Measurements from ENCODE around the gene ZBTB21.
"Not testable (repeated sequence)": the region's sequence is repeated elsewhere in the genome, so short reads cannot be mapped to it uniquely, and the experiment has no call there.

Gene ZBTB21

DNA sequence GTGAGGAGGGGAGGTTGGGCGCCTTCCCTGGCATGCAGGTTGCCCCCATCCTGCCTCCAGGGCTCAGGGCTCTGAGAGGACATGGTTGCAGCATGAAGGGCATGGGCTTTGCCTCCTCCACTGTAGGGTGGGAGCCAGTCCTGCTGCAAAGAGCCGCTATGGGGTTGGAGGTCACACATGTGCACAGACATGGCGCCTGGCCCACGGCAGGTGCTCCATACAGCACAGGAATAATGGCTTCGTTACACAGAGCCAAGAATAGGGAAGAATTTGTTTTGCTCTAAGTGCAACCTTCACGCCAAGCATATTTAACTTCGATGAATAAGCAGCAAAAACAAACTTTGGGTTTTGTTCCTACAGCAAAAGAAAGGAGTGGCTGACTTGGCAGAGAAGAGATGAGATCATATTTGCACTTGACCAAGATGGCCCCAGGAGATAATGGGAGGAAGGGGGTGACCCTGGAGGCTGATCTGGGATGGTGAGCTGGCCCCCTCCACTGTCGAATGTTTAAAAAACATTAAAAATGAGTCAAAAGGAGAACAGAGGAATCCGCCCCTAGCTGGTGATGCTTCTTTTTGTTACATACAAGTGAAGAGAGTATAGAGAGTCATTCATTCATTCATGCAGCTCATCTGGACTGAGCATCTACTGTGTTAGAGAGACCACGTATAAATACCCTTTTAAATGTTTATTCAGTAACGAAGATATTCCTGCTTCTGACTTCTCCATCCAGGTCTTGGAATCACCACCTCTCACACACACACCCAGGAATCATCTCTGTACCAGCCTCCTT lies 43.9 kb downstream of the ZBTB21 start:
- no peak overlapping the region for H3K4me3 Mint-ChIP-seq
- H3K9me3 Mint-ChIP-seq = no peaks in the 10 kb centered on the region
- peaks cover 8% of the 10 kb centered on the region for H3K27me3 Mint-ChIP-seq (ENCODE audit: low read depth)
- H3K27ac Mint-ChIP-seq = no peak overlapping the region
- H3K36me3 Mint-ChIP-seq (ENCODE audit: low read depth) = no peaks in the 10 kb centered on the region
- peaks cover 4% of the 10 kb centered on the region for H3K4me1 Mint-ChIP-seq (ENCODE audit: low read depth)

DNA sequence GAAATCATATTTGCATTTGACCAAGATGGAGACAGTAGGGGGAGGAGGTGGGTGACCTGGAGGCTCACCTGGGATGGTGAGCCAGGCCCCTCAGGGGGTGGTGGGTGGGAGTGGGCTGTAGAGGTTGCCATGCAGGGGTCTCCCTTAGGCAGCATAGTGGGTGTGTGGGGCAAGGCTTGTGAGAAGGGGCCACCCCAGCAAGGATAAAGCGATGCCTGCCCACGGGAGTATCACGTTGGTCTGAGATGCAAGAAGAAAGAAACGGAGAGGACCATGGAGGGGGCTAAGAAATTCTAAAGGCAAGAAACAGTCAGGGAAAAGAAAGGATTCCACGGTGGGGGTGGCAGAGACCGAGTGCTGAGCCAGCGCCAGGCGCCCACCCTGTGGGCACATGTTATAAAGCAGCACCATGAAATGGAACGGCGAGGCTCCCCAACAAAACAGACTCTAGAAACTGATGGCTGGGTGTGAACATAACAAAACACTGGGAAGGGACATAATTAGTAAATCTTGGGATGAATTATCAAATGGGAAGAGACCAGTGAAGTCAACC lies 44.6 kb downstream of the ZBTB21 start:
- peaks cover 11% of the 10 kb centered on the region for H3K27me3 Mint-ChIP-seq (ENCODE audit: low read depth)
- H3K27ac Mint-ChIP-seq = no peak overlapping the region
- H3K4me1 Mint-ChIP-seq (ENCODE audit: low read depth) = peaks cover 6% of the 10 kb centered on the region
- no peaks in the 10 kb centered on the region for H3K36me3 Mint-ChIP-seq (ENCODE audit: low read depth)
- H3K4me3 Mint-ChIP-seq = no peak overlapping the region
- H3K9me3 Mint-ChIP-seq = no peaks in the 10 kb centered on the region

DNA sequence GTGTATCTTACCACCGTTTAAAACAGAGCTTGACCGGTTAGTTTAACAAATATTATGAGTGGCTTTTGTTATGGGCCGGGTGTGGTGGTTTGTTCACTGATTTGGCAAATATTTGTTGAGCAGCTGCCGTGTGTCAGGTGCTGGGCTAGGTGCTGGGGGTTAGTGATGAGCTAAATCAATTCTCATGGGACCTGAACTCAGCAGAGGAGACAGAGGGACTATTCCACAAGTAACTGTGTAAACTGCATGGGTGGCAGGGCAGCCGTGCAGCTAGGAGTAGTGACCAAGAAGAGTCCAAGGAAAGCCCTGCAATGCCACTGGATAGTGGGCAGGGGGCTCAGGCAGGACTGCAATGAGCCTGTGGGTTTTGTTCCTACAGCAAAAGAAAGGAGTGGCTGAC lies 45.1 kb downstream of the ZBTB21 start:
- H3K4me3 Mint-ChIP-seq = no peak overlapping the region
- peaks cover 6% of the 10 kb centered on the region for H3K4me1 Mint-ChIP-seq (ENCODE audit: low read depth)
- peaks cover 14% of the 10 kb centered on the region for H3K27me3 Mint-ChIP-seq (ENCODE audit: low read depth)
- H3K9me3 Mint-ChIP-seq = no peaks in the 10 kb centered on the region
- H3K27ac Mint-ChIP-seq = no peak overlapping the region
- no peaks in the 10 kb centered on the region for H3K36me3 Mint-ChIP-seq (ENCODE audit: low read depth)

DNA sequence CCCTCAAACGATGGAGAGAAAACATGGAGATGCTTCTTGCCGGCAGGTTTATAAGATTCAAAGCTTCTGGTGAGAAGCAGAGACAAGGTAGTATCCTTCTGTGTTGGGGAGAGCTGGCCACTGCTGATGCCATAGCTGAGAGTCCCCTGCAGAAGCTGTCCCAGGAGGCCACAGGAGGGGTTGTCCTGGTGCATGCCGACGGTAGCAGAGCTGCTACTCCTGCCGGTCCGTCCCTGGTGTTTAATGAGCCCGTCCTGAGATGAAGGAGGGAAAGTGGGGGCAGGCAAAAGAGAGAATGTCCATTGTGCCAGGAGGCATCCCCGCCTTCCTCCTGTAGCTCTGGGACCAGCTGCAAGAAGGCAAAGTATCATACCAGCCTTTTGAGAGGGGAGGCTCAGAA lies 46.0 kb downstream of the ZBTB21 start:
- Mint-ChIP-seq H3K9me3 (no peaks in the 10 kb centered on the region), H3K27me3 (ENCODE audit: low read depth) (peaks cover 14% of the 10 kb centered on the region), H3K36me3 (ENCODE audit: low read depth) (no peaks in the 10 kb centered on the region), H3K4me1 (ENCODE audit: low read depth) (peaks cover 6% of the 10 kb centered on the region), H3K27ac (no peak overlapping the region), H3K4me3 (no peak overlapping the region)

DNA sequence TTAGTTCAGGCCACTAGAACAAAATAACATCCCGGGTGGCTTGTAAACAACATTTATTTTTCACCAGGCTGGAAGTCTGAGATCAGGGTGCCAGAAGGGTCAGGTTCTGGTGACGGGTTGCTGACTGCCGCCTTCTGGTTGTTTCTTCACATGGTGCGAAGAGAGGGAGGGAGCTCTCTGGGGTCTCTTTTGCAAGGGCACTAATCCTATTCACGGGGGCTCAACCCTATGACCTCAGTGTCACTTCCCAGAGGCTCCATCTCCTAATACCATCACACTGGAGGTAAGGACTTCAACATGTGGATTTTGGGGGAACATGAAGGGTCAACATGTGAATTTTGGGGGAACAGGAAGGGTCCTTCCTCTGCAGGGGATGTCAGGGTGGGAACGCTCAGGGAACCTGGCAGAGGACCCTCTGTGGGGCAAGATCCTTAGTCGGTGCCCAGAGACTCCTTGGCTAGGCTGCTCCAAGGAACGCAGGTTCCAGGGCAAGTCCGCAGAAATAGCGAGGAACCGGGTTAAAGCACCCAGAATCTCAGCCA lies 47.7 kb downstream of the ZBTB21 start:
- no peak overlapping the region for H3K4me3 Mint-ChIP-seq

DNA sequence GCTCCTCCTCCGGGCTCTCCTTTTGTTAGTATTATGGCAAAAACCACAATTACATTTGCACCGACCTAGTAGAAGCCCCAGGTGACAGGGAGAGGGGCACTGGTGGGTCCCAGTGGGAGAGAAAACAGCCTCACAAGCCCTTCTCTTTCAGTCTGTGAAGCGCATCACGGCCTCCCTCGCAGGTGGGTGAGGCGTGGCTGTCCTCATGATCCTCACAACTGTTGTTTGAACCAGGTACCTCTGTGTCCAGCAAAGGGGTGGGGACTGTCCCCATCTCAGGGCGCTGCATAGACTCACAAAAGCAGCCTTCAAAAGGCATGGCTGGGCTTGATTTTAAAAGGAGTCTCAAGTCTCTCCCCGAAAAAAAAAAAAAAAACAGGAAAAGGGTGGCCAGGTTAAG lies 48.4 kb downstream of the ZBTB21 start:
- Mint-ChIP-seq H3K27me3 (ENCODE audit: low read depth) (peaks cover 14% of the 10 kb centered on the region), H3K9me3 (no peaks in the 10 kb centered on the region), H3K4me3 (no peak overlapping the region), H3K36me3 (ENCODE audit: low read depth) (no peaks in the 10 kb centered on the region), H3K27ac (no peak overlapping the region), H3K4me1 (ENCODE audit: low read depth) (peaks cover 6% of the 10 kb centered on the region)

More for the DNA sequence above, 47.7 kb downstream of the ZBTB21 start:
- Mint-ChIP-seq H3K36me3 (ENCODE audit: low read depth) (no peaks in the 10 kb centered on the region), H3K27me3 (ENCODE audit: low read depth) (peaks cover 14% of the 10 kb centered on the region), H3K4me1 (ENCODE audit: low read depth) (peaks cover 6% of the 10 kb centered on the region), H3K27ac (no peak overlapping the region), H3K9me3 (no peaks in the 10 kb centered on the region)

DNA sequence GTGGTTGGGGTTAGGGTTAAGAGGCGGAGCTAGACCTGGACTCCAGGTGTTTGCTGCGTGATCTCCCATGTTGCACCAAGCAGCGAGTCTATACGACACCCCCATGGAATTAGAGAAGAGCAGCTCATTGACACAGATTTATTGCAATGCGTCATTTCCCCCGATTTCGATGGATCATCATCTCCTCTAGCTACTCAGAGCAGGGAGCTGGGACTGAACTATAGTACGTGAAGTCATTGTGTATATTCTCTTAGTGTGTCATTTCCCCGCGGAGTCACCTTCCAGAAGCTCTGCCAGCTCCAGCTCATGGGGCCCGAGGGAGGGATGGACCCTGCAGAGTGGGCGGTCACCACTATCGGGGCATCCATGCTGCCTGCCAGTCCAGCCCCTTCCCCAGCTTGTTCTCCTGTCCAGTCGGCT lies 48.9 kb downstream of the ZBTB21 start:
- Mint-ChIP-seq H3K27me3 (ENCODE audit: low read depth) (peaks cover 14% of the 10 kb centered on the region), H3K9me3 (no peaks in the 10 kb centered on the region), H3K36me3 (ENCODE audit: low read depth) (no peaks in the 10 kb centered on the region), H3K4me1 (ENCODE audit: low read depth) (peaks cover 6% of the 10 kb centered on the region), H3K27ac (no peak overlapping the region), H3K4me3 (no peak overlapping the region)

DNA sequence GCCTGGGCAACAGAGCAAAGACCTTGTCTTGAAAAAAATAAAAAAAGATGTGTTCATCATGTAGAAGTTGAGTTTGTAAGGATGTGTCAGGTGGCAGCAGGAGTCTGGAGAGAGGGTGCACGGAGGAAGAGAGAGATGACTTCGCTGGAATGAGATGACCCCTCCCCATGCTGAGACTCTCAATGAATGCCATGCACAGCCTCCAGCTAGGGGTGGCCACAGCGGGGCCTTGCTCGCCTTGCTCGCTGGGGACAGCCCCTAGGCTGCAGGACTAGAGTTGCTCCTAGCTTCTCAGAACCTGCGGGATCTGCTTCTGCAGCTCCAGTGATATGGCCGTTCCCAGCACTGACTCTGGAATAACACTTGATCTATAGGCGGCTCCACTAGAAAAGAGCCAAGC lies 49.8 kb downstream of the ZBTB21 start:
- peaks cover 14% of the 10 kb centered on the region for H3K27me3 Mint-ChIP-seq (ENCODE audit: low read depth)
- no peaks in the 10 kb centered on the region for H3K9me3 Mint-ChIP-seq
- no peaks in the 10 kb centered on the region for H3K36me3 Mint-ChIP-seq (ENCODE audit: low read depth)
- H3K27ac Mint-ChIP-seq = no peak overlapping the region
- H3K4me1 Mint-ChIP-seq (ENCODE audit: low read depth) = peaks cover 6% of the 10 kb centered on the region
- no peak overlapping the region for H3K4me3 Mint-ChIP-seq

DNA sequence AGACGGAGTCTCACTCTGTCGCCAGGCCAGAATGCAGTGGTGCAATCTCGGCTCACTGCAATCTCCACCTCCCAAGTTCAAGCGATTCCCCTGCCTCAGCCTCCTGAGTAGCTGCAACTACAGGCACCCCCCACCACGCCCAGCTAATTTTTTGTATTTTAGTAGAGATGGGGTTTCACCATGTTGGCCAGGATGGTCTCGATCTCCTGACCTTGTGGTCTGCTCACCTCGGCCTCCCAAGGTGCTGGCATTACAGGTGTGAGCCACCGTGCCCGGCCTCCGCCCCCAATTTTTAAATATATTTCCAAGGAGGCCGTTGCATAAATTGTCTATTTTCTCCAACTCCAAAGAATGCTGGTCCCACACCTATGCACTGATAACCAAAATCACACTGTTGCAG lies 50.5 kb downstream of the ZBTB21 start:
- H3K4me3 Mint-ChIP-seq; H3K27ac Mint-ChIP-seq; H3K36me3 Mint-ChIP-seq (ENCODE audit: low read depth); H3K4me1 Mint-ChIP-seq (ENCODE audit: low read depth); H3K9me3 Mint-ChIP-seq: not testable (repeated sequence)
- H3K27me3 Mint-ChIP-seq (ENCODE audit: low read depth) = peaks cover 18% of the 10 kb centered on the region

DNA sequence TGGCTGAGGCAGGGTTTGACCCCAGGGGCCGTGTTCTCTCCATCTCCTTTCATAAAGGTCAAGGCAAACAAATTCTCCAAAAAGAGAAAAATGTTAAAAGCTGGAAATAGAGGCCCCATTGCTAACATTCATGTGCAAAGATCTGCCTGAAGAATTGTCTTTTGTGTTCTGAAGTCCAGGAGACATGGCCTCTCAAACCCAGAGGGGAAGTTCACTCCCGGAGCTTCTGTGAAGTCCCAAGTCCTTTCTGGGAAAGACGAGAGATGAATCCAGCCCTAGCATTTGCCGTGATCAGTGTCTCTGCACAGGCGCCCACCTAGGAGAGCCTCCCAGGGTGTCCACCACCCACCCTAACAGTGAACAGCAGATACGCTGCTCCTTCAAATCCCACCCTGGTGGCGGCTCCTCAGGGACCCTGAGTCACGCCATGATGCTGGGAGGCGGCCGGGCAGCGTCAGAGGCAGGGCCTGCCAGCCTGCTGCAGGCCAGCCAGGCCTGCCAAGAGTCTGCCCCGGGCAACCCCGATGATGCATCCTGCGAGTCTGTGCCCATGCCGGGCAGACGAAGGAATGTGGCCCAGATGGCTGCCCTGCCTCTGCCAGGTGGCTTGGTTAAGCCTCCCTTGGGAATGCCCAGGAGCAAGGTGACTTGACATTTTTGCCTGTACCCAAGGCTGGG lies 51.1 kb downstream of the ZBTB21 start:
- Mint-ChIP-seq H3K27me3 (ENCODE audit: low read depth) (peaks cover 23% of the 10 kb centered on the region), H3K4me1 (ENCODE audit: low read depth) (peaks cover 9% of the 10 kb centered on the region), H3K27ac (no peak overlapping the region), H3K36me3 (ENCODE audit: low read depth) (no peaks in the 10 kb centered on the region), H3K9me3 (no peaks in the 10 kb centered on the region), H3K4me3 (no peak overlapping the region)

DNA sequence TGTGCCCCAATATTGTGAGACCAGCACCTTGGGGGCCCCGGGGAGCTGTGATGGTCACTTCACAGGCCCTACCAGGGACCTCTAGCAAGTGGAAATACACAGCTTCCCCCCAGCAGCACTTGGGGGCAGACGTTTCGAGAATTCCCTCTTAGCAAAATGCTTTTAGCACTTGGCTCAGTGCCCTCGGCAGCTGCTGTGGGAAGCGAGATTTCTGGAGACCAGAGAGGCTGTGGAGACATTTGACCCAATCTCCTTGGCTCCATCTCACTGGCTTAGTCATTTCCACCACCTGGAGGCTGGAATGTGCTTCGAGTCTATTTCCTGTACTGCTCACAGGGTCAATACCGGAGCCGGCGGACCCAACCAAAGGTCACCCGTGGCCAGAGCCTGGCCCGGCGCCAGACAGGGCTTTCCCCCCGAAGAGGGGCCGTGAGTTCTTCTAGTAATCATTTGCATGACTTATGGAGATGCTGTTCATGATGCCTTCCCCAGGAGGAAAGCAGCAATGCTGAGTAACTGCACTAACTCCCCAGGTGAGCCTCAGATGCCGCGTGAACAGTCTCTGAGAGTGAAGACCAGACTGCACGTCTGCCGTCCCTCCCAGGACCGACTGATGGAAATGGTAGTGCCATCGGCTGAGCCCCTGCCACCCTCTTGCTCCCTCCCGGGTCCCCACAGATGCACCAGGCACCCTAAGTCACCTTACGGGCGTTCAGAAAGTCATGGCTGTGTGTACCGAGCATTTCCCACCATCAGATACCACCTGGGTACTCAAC lies 52.0 kb downstream of the ZBTB21 start:
- Mint-ChIP-seq H3K36me3 (ENCODE audit: low read depth) (no peaks in the 10 kb centered on the region), H3K27ac (no peak overlapping the region), H3K9me3 (no peaks in the 10 kb centered on the region), H3K4me1 (ENCODE audit: low read depth) (peaks cover 9% of the 10 kb centered on the region), H3K27me3 (ENCODE audit: low read depth) (peaks cover 23% of the 10 kb centered on the region), H3K4me3 (no peak overlapping the region)

DNA sequence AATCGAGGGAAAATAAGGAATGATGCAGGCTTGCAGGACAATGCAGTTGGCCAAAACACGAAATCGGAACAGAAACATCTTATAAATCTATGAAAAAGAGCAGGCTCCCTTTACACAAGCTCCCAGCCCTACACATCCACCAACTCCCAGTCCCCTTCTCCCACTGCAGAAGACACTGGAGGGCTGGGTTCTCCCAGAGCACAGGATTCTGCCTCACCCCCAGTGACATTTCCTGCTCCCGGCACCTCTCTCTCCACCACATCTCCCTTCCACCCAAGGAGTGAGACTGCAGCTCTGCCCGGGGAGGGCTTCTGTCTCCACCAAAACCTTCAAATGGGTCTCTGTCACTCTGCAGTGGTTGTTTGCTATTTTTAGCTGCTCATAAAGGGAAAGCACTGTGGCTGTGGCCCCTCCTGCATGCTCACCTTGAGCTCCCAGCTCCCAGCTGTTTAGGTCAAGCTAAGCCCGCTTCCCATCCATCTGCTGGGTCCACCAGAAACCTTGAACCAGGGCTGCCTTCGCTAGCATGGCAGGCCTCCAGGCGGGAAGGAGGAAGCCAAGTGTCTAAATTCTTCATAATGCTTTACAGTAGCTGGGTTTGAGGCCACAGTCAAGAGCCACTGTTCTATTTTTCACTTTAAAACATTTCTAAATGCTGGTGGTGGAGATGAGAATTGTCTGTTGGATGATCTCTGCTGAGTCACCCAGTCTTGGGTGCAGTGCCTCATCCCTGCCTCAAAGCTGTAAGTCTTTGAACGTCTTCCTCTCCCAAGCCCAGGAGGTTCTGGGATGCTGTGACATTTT lies 53.0 kb downstream of the ZBTB21 start:
- Mint-ChIP-seq H3K9me3 (no peaks in the 10 kb centered on the region), H3K27ac (no peak overlapping the region), H3K4me3 (no peak overlapping the region), H3K4me1 (ENCODE audit: low read depth) (peaks cover 9% of the 10 kb centered on the region), H3K36me3 (ENCODE audit: low read depth) (no peaks in the 10 kb centered on the region), H3K27me3 (ENCODE audit: low read depth) (peaks cover 32% of the 10 kb centered on the region)

DNA sequence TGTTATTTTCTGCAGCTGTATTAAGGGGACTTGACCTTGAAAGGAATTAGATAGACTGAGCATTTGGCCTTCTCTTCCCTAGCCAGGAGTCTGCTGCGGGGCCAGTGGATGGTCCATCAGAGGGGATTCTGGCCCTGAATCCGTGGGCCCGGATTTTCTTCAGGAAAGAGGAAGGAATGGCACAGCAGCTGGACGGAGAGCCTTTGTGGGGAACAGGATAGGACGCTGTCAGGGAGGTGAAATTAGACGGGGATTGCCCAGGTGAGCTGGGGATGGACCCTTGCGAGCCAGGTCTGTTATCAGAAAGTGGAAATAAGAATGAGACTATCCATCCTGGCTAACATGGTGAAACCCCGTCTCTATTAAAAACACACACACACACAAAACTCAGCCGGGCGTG lies 54.6 kb downstream of the ZBTB21 start:
- no peaks in the 10 kb centered on the region for H3K9me3 Mint-ChIP-seq
- H3K27me3 Mint-ChIP-seq (ENCODE audit: low read depth) = peaks cover 29% of the 10 kb centered on the region
- H3K4me1 Mint-ChIP-seq (ENCODE audit: low read depth) = peaks cover 3% of the 10 kb centered on the region
- H3K36me3 Mint-ChIP-seq (ENCODE audit: low read depth) = no peaks in the 10 kb centered on the region
- no peak overlapping the region for H3K4me3 Mint-ChIP-seq
- H3K27ac Mint-ChIP-seq = no peak overlapping the region

Data from T-helper 1 cell treated with Interleukin-12 subunit alpha and Interleukin-12 subunit beta and Interleukin-4 antibody, amounts not matched to agents 30 μg/mL and 1 μg/mL, for 36 hours (primary cell).